ENCODE results near the gene CISH. TPM values are rescaled to one million over a fixed set of nuclear protein-coding genes. Genes with fewer than 3 reads are reported as not detected.

CISH gene
- total and polyA plus RNA-seq, 10 of the 15 experiments (the other 5 are each of a cell fraction or from before 2014, with no cell fraction given) = 0.21 to 4.4 (median 1.8) TPM

DNA sequence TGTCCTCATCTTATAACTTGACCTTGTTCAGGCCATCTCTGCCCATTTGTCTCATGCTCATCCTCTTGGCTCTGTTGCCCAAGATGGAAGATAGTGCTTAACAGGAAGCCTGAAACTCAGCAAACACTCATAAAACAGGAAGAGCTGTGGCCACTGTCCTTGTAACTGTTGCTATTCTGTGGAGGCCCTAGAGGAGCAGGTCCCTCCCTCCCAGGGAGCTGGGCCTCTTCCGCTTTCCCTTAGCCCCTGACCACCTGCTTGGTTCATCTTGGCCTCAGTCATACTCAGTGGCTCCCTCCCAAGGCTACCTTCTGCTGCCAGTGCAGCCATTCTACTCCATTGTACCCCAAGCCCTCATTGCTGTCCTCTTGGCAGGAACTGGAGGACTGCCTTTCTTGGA lies 8.8 kb upstream of the CISH start:
- CTCF ChIA-PET = interaction anchor here (0.7 to 13.9 kb wide), 10 partner anchors 8 to 752 kb away, joined by 3 to 410 read pairs (median 7); partner anchors contain the start of genes C3orf18 and HEMK1
- Histone ChIP-seq H3K9ac (ENCODE audit: control insufficient read depth, insufficient read depth, low read length) (no peak overlapping the region), H3K27ac (ENCODE audit: control insufficient read depth, insufficient read depth) (no peak overlapping the region), H2AFZ (ENCODE audit: control insufficient read depth, low read depth, low read length) (no peak overlapping the region), H3K79me2 (ENCODE audit: control insufficient read depth, insufficient read depth, low read length) (peaks cover 4% of the 10 kb centered on the region), H3K4me1 (ENCODE audit: control insufficient read depth, insufficient read depth, low read length) (peaks cover 33% of the 10 kb centered on the region), H3K4me3 (no peak overlapping the region), H4K20me1 (ENCODE audit: control insufficient read depth, insufficient read depth) (no peaks in the 10 kb centered on the region), H3K4me2 (ENCODE audit: control insufficient read depth, insufficient read depth) (peak overlapping the region; percentile 11), H3K9me3 (replicated peaks; ENCODE audit: control insufficient read depth, insufficient read depth, low read length) (no peaks in the 10 kb centered on the region), H3K36me3 (ENCODE audit: control insufficient read depth in 2 of 2, insufficient read depth in 2 of 2, low read length in 1 of 2) (no peaks in the 10 kb centered on the region), H3K27me3 (replicated peaks in 1 of 2; ENCODE audit: control insufficient read depth in 2 of 2, insufficient read depth in 2 of 2, low read length in 1 of 2) (no peaks in the 10 kb centered on the region)
- ATAC-seq = peak; percentile 3
- RAD21 ChIA-PET (ENCODE audit: unreplicated experiment) = interaction anchor here (0.6 to 12.9 kb wide), 6 partner anchors 12 to 877 kb away, joined by 3 to 244 read pairs (median 6); partner anchors contain the start of genes C3orf18 and HEMK1
- in situ Hi-C loops (cut with MboI) (loop anchor here (25.0 kb wide), 1 partner anchor 1067 kb away; no protein-coding TSS in a partner anchor), intact Hi-C loops (cut with micrococcal nuclease; ENCODE audit: unreplicated experiment) (no loop called here)
- no peak for DNase-seq (ENCODE audit: low read depth, low spot score)
- WGBS (ENCODE audit: insufficient coverage, insufficient replicate concordance, low lambda C conversion rate, missing lambda C conversion rate) = 100% methylated on average over 1 of the region's 1 CpG
- no TSS peak for BruUV-seq (replicated peaks)
- FAIRE-seq = no peak
- POLR2A ChIA-PET = interaction anchor here (0.6 to 3.6 kb wide), 4 partner anchors 8 to 765 kb away, joined by 3 to 16 read pairs (median 7); partner anchors contain the start of genes C3orf18, HEMK1 and MANF
- SMC1A ChIA-PET (ENCODE audit: uncharacterized antibody, unreplicated experiment) = interaction anchor here (1.4 to 7.5 kb wide), 6 partner anchors 8 to 51 kb away, joined by 4 to 81 read pairs (median 6); partner anchors contain the start of gene HEMK1
- TF ChIP-seq SPI1 (IDR thresholded peaks at IDR 0.05; ENCODE audit: borderline replicate concordance, insufficient read depth, low read depth, low read length) (peak; percentile 67; the same call in 1 of the 2 replicates), SMC3 (IDR thresholded peaks at IDR 0.05; ENCODE audit: borderline replicate concordance, low read length) (no peak)
- TF ChIP-seq, protein P1, sequence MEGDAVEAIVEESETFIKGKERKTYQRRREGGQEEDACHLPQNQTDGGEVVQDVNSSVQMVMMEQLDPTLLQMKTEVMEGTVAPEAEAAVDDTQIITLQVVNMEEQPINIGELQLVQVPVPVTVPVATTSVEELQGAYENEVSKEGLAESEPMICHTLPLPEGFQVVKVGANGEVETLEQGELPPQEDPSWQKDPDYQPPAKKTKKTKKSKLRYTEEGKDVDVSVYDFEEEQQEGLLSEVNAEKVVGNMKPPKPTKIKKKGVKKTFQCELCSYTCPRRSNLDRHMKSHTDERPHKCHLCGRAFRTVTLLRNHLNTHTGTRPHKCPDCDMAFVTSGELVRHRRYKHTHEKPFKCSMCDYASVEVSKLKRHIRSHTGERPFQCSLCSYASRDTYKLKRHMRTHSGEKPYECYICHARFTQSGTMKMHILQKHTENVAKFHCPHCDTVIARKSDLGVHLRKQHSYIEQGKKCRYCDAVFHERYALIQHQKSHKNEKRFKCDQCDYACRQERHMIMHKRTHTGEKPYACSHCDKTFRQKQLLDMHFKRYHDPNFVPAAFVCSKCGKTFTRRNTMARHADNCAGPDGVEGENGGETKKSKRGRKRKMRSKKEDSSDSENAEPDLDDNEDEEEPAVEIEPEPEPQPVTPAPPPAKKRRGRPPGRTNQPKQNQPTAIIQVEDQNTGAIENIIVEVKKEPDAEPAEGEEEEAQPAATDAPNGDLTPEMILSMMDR (IDR thresholded peaks at IDR 0.05 in 2 of 3, conservative IDR thresholded peaks at IDR 0.05 in 1 of 3; ENCODE audit: control insufficient read depth in 2 of 3, extremely low read depth in 1 of 3, insufficient read depth in 1 of 3, low read depth in 3 of 3, low read length in 3 of 3) = 0 out of 6 replicates have a peak, but pooled peaks of 1 of the 3 experiments have one; percentile 8

Data from GM12878 (cell line).